Measurements from ENCODE around the gene CBLL1.
A peak's percentile ranks its signal among the peaks of the same experiment; 100 is the strongest.

CBLL1 gene

DNA sequence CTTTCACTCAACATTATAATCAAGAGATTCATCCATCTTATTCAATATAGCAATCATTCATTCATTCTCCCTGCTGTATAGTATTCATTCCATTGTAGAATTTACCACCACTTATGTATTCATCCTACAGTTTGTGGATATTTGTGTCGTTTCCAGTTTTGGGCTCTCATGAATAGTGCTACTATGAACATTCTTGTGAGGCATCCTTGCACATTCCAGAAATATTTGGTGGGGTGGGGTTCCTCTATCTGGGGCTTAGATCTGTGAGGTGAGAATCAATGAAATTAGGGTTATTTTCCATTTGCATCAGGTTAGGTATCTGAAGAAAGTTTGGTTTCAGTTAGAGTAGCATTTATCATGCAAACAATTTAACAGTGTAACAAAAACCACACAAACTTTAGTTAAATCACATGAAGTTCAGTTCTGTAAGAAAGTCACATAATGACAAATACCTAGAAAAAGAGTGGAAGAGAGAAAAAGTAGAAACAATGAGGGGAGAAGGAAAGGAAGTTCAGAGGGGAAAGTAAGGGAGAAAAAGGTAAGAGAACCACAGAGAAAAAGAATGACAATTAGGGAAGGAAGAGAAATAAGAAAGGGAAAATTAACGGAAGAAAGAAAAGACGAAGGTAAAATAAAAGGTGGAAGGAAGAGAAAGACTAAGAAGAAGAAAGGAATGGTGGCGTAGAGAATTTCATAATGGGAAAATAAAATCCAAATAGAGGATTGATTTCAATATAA is 25.3 kb upstream of the CBLL1 start:
- H4K12ac ChIP-seq (ENCODE audit: low read depth, low read length), result no peak overlapping the region
- H3K27ac ChIP-seq (ENCODE audit: low read depth, low read length), result no peak overlapping the region
- no peak overlapping the region for H3K4me2 ChIP-seq (ENCODE audit: low read length)
- no peak overlapping the region for H2BK120ac ChIP-seq (ENCODE audit: insufficient read depth, low read length, poor library complexity)
- no peak overlapping the region for H3K23ac ChIP-seq (ENCODE audit: low read length)
- H3K79me1 ChIP-seq (ENCODE audit: low read length), result no peaks in the 10 kb centered on the region
- H3K4ac ChIP-seq (ENCODE audit: low read depth, low read length), result no peak overlapping the region
- 100% methylated on average over 3 of the region's 4 CpGs for WGBS (ENCODE audit: extremely low coverage, insufficient coverage, insufficient read length)
- H3K9me3 ChIP-seq (ENCODE audit: insufficient read depth, low read depth, low read length), result no peaks in the 10 kb centered on the region
- DNase-seq, result no peak
- no peak overlapping the region for H2BK12ac ChIP-seq (ENCODE audit: low read length)
- no peaks in the 10 kb centered on the region for H3K36me3 ChIP-seq (ENCODE audit: control insufficient read depth in 1 of 2, insufficient read depth in 2 of 2, low read length in 2 of 2)
- no peak overlapping the region for H4K8ac ChIP-seq (ENCODE audit: low read depth, low read length)
- H2AK5ac ChIP-seq (ENCODE audit: low read length), result no peak overlapping the region
- H3K4me1 ChIP-seq (ENCODE audit: control insufficient read depth in 1 of 2, insufficient read depth in 2 of 2, low read length in 2 of 2), result no peaks in the 10 kb centered on the region
- no peak overlapping the region for H2BK5ac ChIP-seq (ENCODE audit: low read depth, low read length, poor library complexity)
- H3K4me3 ChIP-seq (ENCODE audit: low read depth, low read length), result no peak overlapping the region
- no peak overlapping the region for H3K14ac ChIP-seq (ENCODE audit: low read length)
- no peaks in the 10 kb centered on the region for H3K79me2 ChIP-seq (ENCODE audit: control insufficient read depth, insufficient read depth, low read length, poor library complexity)
- no peak overlapping the region for H2AFZ ChIP-seq (ENCODE audit: insufficient read depth, low read length, poor library complexity)
- no peaks in the 10 kb centered on the region for H3K27me3 ChIP-seq (ENCODE audit: insufficient read depth, low read length)
- H3K9ac ChIP-seq (ENCODE audit: low read length), result no peak overlapping the region
- H3K18ac ChIP-seq (ENCODE audit: low read length), result no peak overlapping the region
- H4K91ac ChIP-seq (ENCODE audit: low read depth, low read length), result no peak overlapping the region

DNA sequence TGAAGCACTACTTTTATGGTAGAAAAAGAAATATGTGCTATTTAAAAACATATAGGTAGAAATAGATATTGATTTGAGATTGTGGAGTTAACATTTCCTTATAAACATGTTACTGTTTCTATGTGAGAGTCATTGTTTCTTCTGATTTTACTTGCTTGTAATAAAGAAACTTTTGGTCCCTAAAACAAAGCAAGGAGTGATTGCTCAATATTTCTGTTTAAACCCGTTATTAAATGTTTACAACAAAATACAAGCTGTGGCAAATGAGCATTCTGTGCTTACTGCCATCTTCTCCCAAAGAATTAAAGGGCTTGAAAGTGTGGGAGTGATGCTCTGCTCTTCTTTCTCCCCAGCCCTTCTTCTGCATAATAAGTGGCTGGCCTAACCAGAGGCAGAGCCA is 22.7 kb upstream of the CBLL1 start:
- Histone ChIP-seq H3K14ac (ENCODE audit: low read length) (no peak overlapping the region), H2BK120ac (ENCODE audit: insufficient read depth, low read length, poor library complexity) (no peak overlapping the region), H3K79me1 (ENCODE audit: low read length) (no peaks in the 10 kb centered on the region), H3K79me2 (ENCODE audit: control insufficient read depth, insufficient read depth, low read length, poor library complexity) (no peaks in the 10 kb centered on the region), H3K36me3 (ENCODE audit: control insufficient read depth in 1 of 2, insufficient read depth in 2 of 2, low read length in 2 of 2) (no peaks in the 10 kb centered on the region), H3K4me3 (ENCODE audit: low read depth, low read length) (no peak overlapping the region), H3K27me3 (ENCODE audit: insufficient read depth, low read length) (no peaks in the 10 kb centered on the region), H3K18ac (ENCODE audit: low read length) (no peak overlapping the region), H4K8ac (ENCODE audit: low read depth, low read length) (no peak overlapping the region), H2AK5ac (ENCODE audit: low read length) (no peak overlapping the region), H2AFZ (ENCODE audit: insufficient read depth, low read length, poor library complexity) (no peak overlapping the region), H2BK5ac (ENCODE audit: low read depth, low read length, poor library complexity) (no peak overlapping the region), H4K12ac (ENCODE audit: low read depth, low read length) (no peak overlapping the region), H3K23ac (ENCODE audit: low read length) (no peak overlapping the region), H3K27ac (ENCODE audit: low read depth, low read length) (no peak overlapping the region), H3K9me3 (ENCODE audit: insufficient read depth, low read depth, low read length) (no peaks in the 10 kb centered on the region), H3K4me1 (ENCODE audit: control insufficient read depth in 1 of 2, insufficient read depth in 2 of 2, low read length in 2 of 2) (no peaks in the 10 kb centered on the region), H3K4ac (ENCODE audit: low read depth, low read length) (no peak overlapping the region), H3K4me2 (ENCODE audit: low read length) (no peak overlapping the region), H2BK12ac (ENCODE audit: low read length) (no peak overlapping the region), H4K91ac (ENCODE audit: low read depth, low read length) (no peak overlapping the region), H3K9ac (ENCODE audit: low read length) (no peak overlapping the region)
- DNase-seq, result no peak
- WGBS (ENCODE audit: extremely low coverage, insufficient coverage, insufficient read length), result no CpG with 5 or more reads among the region's 1 CpG

DNA sequence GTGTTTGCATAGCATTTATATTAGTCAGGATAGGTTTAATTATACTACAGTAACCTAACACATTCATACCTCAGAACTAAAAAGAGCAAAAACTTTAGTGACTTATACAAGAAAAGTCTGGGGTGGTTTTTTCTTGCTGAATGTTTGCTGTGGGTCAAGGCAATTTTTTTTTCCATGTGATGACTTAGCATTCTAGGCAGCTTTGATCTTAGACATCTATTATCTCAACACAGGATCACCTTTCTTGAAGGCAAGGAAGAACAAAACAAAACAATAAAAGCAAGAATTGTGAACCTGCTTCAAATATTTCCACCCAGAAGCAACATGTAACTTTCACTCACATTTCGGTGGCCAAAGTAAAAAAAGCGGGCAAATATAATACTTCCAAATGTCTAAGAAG is 20.7 kb upstream of the CBLL1 start:
- Histone ChIP-seq H3K4me3 (ENCODE audit: low read depth, low read length) (no peak overlapping the region), H2AFZ (ENCODE audit: insufficient read depth, low read length, poor library complexity) (no peak overlapping the region), H3K14ac (ENCODE audit: low read length) (no peak overlapping the region), H3K9ac (ENCODE audit: low read length) (no peak overlapping the region), H2BK120ac (ENCODE audit: insufficient read depth, low read length, poor library complexity) (no peak overlapping the region), H3K4ac (ENCODE audit: low read depth, low read length) (no peak overlapping the region), H3K23ac (ENCODE audit: low read length) (no peak overlapping the region), H4K91ac (ENCODE audit: low read depth, low read length) (no peak overlapping the region), H3K27me3 (ENCODE audit: insufficient read depth, low read length) (no peaks in the 10 kb centered on the region), H3K27ac (ENCODE audit: low read depth, low read length) (no peak overlapping the region), H4K12ac (ENCODE audit: low read depth, low read length) (no peak overlapping the region), H3K4me2 (ENCODE audit: low read length) (no peak overlapping the region), H2AK5ac (ENCODE audit: low read length) (no peak overlapping the region), H3K4me1 (ENCODE audit: control insufficient read depth in 1 of 2, insufficient read depth in 2 of 2, low read length in 2 of 2) (no peaks in the 10 kb centered on the region), H2BK5ac (ENCODE audit: low read depth, low read length, poor library complexity) (no peak overlapping the region), H3K36me3 (ENCODE audit: control insufficient read depth in 1 of 2, insufficient read depth in 2 of 2, low read length in 2 of 2) (no peaks in the 10 kb centered on the region), H3K9me3 (ENCODE audit: insufficient read depth, low read depth, low read length) (no peaks in the 10 kb centered on the region), H2BK12ac (ENCODE audit: low read length) (no peak overlapping the region), H3K79me1 (ENCODE audit: low read length) (no peaks in the 10 kb centered on the region), H3K18ac (ENCODE audit: low read length) (no peak overlapping the region), H4K8ac (ENCODE audit: low read depth, low read length) (no peak overlapping the region), H3K79me2 (ENCODE audit: control insufficient read depth, insufficient read depth, low read length, poor library complexity) (no peaks in the 10 kb centered on the region)
- DNase-seq, result no peak
- WGBS (ENCODE audit: extremely low coverage, insufficient coverage, insufficient read length), result no CpG with 5 or more reads among the region's 2 CpGs

DNA sequence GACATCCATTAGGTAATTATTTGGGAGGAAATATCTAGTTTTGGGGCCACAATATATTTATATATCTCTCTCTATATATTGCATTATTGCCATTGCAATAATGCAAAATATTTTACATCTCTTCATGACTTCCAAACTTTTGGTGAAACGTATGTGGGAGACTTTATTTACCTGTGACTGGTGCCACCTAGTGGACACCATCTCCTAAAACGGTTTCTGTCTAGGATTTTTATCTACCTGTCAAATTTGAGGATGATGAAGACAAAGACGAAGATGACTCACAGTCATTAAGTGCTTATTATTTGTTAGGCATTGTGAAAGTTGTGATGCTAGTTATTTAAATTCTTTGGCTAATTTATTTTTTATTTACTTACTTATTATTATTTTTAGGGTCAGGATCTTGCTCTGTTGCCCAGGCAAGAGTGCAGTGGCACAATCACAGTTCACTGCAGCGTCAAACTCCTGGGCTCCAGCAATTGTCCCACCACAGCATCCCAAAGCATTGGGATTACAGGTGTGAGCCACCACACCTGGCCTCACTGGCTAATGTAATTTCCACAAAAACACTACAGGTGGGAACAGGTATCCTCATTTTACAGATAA is 18.7 kb upstream of the CBLL1 start:
- Histone ChIP-seq H3K27me3 (ENCODE audit: insufficient read depth, low read length) (no peaks in the 10 kb centered on the region), H4K8ac (ENCODE audit: low read depth, low read length) (no peak overlapping the region), H4K12ac (ENCODE audit: low read depth, low read length) (no peak overlapping the region), H3K27ac (ENCODE audit: low read depth, low read length) (no peak overlapping the region), H3K79me1 (ENCODE audit: low read length) (no peaks in the 10 kb centered on the region), H3K23ac (ENCODE audit: low read length) (no peak overlapping the region), H2BK12ac (ENCODE audit: low read length) (no peak overlapping the region), H3K4me3 (ENCODE audit: low read depth, low read length) (no peak overlapping the region), H3K9ac (ENCODE audit: low read length) (no peak overlapping the region), H4K91ac (ENCODE audit: low read depth, low read length) (no peak overlapping the region), H3K4ac (ENCODE audit: low read depth, low read length) (no peak overlapping the region), H2AK5ac (ENCODE audit: low read length) (no peak overlapping the region), H3K4me1 (ENCODE audit: control insufficient read depth in 1 of 2, insufficient read depth in 2 of 2, low read length in 2 of 2) (no peaks in the 10 kb centered on the region), H3K18ac (ENCODE audit: low read length) (no peak overlapping the region), H2BK120ac (ENCODE audit: insufficient read depth, low read length, poor library complexity) (no peak overlapping the region), H3K14ac (ENCODE audit: low read length) (no peak overlapping the region), H3K79me2 (ENCODE audit: control insufficient read depth, insufficient read depth, low read length, poor library complexity) (no peaks in the 10 kb centered on the region), H2BK5ac (ENCODE audit: low read depth, low read length, poor library complexity) (no peak overlapping the region), H2AFZ (ENCODE audit: insufficient read depth, low read length, poor library complexity) (no peak overlapping the region), H3K9me3 (ENCODE audit: insufficient read depth, low read depth, low read length) (no peaks in the 10 kb centered on the region), H3K4me2 (ENCODE audit: low read length) (no peak overlapping the region), H3K36me3 (ENCODE audit: control insufficient read depth in 1 of 2, insufficient read depth in 2 of 2, low read length in 2 of 2) (no peaks in the 10 kb centered on the region)
- peak; percentile 34 to 87 for DNase-seq
- no CpG with 5 or more reads among the region's 4 CpGs for WGBS (ENCODE audit: extremely low coverage, insufficient coverage, insufficient read length)
